MM.1S (cell line): ENCODE results near the gene ZNF444.

Experiments used
- EZH2 ChIP-seq: fragments of 300-600 bp; sonication (generic); optimal IDR thresholded peaks from 2 replicates; pipeline ENCODE3; 2017; ENCODE audit warnings: low read depth, mild to moderate bottlenecking, antibody characterized with exemption, low read length, mixed read lengths
- EZH2phosphoT487 ChIP-seq: fragments of 300-600 bp; sonication (generic); IDR thresholded peaks from 2 replicates; pipeline ENCODE4 v1.6.1; 2018; ENCODE audit warnings: antibody characterized with exemption, low read length
- TF ChIP-seq, protein P1 (sequence below): fragments of 300-600 bp; sonication (generic); IDR thresholded peaks from 2 replicates; pipeline ENCODE4 v1.5.1; 2016; ENCODE audit warnings: antibody characterized with exemption, low read length, mixed read lengths

DNA sequence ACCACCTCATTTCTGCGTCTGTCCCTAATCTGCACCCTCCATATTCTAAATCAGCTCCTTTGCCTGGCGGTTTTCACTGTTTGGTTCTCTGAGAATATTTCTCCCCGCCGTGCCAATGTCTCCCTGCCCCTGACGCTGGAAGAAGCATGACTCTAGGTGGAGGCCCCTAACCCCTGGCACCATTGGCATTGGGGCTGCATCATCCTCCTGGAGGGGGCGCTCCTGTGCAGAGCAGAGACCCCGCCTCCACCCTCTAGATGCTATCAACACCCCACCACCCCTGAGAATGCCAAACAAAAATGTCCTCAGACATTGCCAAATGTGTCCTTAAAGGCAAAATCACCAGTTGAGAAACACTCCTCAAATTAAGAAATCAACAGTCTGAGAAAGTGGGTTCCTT, 50.0 kb downstream of the ZNF444 start:
- TF ChIP-seq, protein P1, sequence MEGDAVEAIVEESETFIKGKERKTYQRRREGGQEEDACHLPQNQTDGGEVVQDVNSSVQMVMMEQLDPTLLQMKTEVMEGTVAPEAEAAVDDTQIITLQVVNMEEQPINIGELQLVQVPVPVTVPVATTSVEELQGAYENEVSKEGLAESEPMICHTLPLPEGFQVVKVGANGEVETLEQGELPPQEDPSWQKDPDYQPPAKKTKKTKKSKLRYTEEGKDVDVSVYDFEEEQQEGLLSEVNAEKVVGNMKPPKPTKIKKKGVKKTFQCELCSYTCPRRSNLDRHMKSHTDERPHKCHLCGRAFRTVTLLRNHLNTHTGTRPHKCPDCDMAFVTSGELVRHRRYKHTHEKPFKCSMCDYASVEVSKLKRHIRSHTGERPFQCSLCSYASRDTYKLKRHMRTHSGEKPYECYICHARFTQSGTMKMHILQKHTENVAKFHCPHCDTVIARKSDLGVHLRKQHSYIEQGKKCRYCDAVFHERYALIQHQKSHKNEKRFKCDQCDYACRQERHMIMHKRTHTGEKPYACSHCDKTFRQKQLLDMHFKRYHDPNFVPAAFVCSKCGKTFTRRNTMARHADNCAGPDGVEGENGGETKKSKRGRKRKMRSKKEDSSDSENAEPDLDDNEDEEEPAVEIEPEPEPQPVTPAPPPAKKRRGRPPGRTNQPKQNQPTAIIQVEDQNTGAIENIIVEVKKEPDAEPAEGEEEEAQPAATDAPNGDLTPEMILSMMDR: no peak
- TF ChIP-seq EZH2phosphoT487 (no peak), EZH2 (no peak)
